ENCODE data around the gene MAGEF1. TPM values are rescaled to one million over a fixed set of nuclear protein-coding genes. Genes with fewer than 3 reads are reported as not detected.

Gene MAGEF1
- total and polyA plus RNA-seq, 9 of the 15 experiments (the other 6 are each of a cell fraction or from before 2014, with no cell fraction given), result 1.5 to 39.1 (median 19.8) TPM

DNA sequence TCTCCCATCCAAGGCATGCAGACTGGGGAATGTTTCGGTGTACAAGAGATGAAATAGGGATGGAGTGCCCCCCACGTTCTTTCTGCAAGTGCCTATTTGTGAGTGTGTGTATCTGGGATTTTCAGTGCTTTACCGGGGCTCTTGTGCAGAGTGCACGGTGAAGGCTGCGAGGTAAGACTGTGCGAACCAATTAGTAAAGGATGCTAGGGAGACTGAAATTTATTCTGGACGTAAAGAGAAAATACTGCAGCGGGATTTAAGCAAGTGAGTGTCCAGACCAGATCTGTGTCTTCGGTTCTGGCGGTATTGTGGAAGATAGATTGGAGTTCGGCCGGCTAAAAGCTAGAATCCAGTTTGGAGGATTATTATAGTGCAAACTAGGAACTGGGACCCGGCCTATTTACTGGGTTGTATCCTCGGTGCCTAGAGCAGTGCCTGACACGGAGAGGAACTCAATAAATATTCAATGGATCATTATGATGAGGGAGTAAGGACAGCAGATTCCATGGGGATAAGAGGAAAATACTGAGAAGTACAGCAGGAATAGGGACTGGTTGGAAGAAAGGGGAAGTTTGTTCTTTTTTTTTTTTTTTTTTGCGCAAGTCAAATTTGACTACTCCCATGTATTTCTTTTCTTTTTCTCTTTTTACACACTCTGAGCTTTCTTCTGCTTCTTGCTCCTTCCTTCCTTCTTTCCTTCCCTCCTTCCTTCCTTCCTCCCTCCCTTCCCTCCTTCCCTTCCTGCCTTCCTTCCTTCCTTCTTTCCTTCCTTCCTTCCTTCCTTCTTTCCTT is 580 bp upstream of the MAGEF1 start (continued):
- TF ChIP-seq, protein P1, sequence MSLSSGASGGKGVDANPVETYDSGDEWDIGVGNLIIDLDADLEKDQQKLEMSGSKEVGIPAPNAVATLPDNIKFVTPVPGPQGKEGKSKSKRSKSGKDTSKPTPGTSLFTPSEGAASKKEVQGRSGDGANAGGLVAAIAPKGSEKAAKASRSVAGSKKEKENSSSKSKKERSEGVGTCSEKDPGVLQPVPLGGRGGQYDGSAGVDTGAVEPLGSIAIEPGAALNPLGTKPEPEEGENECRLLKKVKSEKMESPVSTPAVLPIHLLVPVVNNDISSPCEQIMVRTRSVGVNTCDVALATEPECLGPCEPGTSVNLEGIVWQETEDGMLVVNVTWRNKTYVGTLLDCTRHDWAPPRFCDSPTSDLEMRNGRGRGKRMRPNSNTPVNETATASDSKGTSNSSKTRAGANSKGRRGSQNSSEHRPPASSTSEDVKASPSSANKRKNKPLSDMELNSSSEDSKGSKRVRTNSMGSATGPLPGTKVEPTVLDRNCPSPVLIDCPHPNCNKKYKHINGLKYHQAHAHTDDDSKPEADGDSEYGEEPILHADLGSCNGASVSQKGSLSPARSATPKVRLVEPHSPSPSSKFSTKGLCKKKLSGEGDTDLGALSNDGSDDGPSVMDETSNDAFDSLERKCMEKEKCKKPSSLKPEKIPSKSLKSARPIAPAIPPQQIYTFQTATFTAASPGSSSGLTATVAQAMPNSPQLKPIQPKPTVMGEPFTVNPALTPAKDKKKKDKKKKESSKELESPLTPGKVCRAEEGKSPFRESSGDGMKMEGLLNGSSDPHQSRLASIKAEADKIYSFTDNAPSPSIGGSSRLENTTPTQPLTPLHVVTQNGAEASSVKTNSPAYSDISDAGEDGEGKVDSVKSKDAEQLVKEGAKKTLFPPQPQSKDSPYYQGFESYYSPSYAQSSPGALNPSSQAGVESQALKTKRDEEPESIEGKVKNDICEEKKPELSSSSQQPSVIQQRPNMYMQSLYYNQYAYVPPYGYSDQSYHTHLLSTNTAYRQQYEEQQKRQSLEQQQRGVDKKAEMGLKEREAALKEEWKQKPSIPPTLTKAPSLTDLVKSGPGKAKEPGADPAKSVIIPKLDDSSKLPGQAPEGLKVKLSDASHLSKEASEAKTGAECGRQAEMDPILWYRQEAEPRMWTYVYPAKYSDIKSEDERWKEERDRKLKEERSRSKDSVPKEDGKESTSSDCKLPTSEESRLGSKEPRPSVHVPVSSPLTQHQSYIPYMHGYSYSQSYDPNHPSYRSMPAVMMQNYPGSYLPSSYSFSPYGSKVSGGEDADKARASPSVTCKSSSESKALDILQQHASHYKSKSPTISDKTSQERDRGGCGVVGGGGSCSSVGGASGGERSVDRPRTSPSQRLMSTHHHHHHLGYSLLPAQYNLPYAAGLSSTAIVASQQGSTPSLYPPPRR (CRISPR knock-in tag; IDR thresholded peaks at IDR 0.05; ENCODE audit: borderline replicate concordance), result no peak
- TF ChIP-seq MAFG (tag; conservative IDR thresholded peaks at IDR 0.05) (no peak), NFIC (IDR thresholded peaks at IDR 0.05) (no peak), SMARCA4 (IDR thresholded peaks at IDR 0.05) (no peak), ELF1 (tag; IDR thresholded peaks at IDR 0.05) (peak; percentile 4; the same call in 1 of the 2 replicates), ZNF644 (tag; IDR thresholded peaks at IDR 0.05; ENCODE audit: low read depth) (no peak), SIX5 (IDR thresholded peaks at IDR 0.05; ENCODE audit: borderline replicate concordance in 1 of 2, insufficient read depth in 1 of 2, low read depth in 1 of 2, low read length in 2 of 2) (no peak), PTRF (tag; IDR thresholded peaks at IDR 0.05) (no peak), ZNF274 (IDR thresholded peaks at IDR 0.05; ENCODE audit: borderline replicate concordance, low read depth, low read length) (no peak), COPS2 (conservative IDR thresholded peaks at IDR 0.05) (no peak), SMARCC2 (IDR thresholded peaks at IDR 0.05; ENCODE audit: low read depth) (no peak), ARHGAP35 (IDR thresholded peaks at IDR 0.05; ENCODE audit: partially characterized antibody) (no peak), ZBTB1 (CRISPR knock-in tag; IDR thresholded peaks at IDR 0.05; ENCODE audit: borderline replicate concordance, low read depth) (no peak), LCOR (CRISPR knock-in tag; IDR thresholded peaks at IDR 0.05) (0 out of 2 replicates have a peak, but pooled peaks have one; percentile 7)
- TF ChIP-seq, protein P2, sequence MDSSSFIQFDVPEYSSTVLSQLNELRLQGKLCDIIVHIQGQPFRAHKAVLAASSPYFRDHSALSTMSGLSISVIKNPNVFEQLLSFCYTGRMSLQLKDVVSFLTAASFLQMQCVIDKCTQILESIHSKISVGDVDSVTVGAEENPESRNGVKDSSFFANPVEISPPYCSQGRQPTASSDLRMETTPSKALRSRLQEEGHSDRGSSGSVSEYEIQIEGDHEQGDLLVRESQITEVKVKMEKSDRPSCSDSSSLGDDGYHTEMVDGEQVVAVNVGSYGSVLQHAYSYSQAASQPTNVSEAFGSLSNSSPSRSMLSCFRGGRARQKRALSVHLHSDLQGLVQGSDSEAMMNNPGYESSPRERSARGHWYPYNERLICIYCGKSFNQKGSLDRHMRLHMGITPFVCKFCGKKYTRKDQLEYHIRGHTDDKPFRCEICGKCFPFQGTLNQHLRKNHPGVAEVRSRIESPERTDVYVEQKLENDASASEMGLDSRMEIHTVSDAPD (CRISPR knock-in tag; IDR thresholded peaks at IDR 0.05), result no peak
- TF ChIP-seq, protein P3, sequence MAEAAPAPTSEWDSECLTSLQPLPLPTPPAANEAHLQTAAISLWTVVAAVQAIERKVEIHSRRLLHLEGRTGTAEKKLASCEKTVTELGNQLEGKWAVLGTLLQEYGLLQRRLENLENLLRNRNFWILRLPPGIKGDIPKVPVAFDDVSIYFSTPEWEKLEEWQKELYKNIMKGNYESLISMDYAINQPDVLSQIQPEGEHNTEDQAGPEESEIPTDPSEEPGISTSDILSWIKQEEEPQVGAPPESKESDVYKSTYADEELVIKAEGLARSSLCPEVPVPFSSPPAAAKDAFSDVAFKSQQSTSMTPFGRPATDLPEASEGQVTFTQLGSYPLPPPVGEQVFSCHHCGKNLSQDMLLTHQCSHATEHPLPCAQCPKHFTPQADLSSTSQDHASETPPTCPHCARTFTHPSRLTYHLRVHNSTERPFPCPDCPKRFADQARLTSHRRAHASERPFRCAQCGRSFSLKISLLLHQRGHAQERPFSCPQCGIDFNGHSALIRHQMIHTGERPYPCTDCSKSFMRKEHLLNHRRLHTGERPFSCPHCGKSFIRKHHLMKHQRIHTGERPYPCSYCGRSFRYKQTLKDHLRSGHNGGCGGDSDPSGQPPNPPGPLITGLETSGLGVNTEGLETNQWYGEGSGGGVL (CRISPR knock-in tag; IDR thresholded peaks at IDR 0.05), result no peak
- TF ChIP-seq, protein P4, sequence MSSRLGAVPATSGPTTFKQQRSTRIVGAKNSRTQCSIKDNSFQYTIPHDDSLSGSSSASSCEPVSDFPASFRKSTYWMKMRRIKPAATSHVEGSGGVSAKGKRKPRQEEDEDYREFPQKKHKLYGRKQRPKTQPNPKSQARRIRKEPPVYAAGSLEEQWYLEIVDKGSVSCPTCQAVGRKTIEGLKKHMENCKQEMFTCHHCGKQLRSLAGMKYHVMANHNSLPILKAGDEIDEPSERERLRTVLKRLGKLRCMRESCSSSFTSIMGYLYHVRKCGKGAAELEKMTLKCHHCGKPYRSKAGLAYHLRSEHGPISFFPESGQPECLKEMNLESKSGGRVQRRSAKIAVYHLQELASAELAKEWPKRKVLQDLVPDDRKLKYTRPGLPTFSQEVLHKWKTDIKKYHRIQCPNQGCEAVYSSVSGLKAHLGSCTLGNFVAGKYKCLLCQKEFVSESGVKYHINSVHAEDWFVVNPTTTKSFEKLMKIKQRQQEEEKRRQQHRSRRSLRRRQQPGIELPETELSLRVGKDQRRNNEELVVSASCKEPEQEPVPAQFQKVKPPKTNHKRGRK (tag; IDR thresholded peaks at IDR 0.05), result peak; percentile 94
